G401.6 (cell line): ENCODE measurements around the gene ATE1.
A peak's percentile ranks its signal among the peaks of the same experiment; 100 is the strongest.

Experiments
- FAIRE-seq: peaks from 2 replicates; lab custom pipeline; 2012; peaks lifted over from hg19 to GRCh38; lab: Jason Lieb, UNC

ATE1 gene

DNA sequence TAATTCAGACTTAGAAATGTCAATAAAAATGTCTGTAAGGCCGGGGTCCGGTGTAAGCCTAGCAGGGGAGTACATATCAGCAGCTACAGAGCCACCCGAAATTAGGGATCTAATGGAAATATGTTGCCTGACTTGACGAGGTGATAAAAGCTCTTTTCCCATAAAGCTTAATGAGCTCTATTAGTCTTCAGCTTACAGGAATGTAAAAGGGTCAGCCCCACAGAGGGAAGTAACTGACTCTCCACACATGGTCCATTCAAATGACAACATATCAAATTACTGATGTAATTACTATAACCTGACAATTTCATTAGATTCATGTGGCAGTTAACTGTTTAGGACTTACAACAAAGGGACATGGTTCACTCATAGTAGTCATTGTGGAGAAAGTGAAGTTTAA lies 62.3 kb downstream of the ATE1 start:
- no peak for FAIRE-seq

DNA sequence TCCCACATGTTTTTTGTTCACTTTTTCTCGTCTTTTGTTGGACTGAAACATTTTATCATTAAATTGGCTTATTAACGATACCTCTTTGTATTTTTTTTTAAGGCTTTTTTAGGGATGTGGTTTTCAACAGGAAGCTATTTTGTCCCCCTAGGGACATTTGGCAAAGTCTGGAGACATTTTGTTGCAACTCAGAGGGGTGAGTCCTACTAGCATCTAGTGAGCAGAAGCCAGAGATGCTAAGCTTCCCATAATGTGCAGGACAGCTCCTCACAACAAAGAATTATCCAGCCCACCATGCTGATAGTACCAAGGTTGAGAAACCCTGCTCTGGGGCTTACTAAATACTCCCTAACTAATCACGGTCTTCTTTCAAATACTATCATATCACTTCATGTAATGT lies 63.2 kb downstream of the ATE1 start:
- FAIRE-seq, result no peak

DNA sequence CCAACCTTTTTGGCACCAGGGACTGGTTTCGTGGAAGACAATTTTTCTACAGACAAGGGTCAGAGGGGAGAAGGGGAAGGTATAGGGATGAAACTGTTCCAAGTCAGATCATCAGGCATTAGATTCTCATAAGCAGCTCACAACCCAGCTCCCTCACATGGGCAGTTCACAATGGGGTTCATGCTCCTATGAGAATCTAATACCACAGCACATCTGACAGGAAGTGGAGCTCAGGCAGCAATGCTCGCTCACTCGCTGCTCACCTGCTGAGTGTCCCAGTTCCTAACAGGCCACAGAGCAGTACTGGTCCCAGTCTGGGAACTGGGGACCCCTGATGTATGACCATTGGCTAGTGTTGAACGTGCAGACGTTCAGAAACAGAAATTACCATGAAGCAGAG lies 63.7 kb downstream of the ATE1 start:
- no peak for FAIRE-seq

DNA sequence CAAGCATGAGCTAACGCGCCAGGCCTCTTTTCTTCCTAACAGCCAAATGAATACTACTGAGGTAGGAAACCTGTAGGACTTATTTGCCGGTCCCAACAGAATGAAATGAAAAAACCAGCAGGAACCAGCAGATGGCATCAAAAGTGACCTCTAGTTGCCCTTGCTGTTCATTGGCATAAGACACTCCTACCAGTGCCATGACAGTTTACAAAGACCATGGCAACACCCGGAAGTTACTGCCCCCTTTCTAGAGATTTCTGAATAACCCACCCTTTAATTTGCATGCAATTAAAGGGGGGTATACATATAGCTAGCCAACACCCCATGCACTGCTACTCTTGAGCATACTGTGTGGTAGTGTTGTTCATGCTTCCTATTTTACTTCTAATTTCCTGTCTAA lies 65.2 kb downstream of the ATE1 start:
- no peak for FAIRE-seq

DNA sequence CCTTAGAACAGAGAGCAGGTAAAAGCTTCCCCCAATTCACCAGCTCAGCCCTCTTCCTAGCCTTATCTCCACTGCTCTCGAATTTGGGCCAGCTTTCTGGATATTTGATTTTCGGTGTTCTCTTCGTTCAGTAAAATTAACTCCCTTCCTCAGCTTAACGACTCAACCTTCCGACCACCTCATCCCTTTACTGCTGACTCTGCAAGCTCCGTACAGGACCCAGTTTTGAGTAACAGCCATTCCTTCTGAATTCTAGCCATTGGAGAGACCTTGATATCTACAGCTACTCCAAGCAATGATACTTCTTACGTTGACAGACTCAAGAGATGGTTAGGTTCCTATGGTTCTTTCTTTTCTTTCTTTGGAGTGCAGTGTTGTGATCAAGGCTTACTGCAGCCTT lies 65.8 kb downstream of the ATE1 start:
- FAIRE-seq, result no peak

DNA sequence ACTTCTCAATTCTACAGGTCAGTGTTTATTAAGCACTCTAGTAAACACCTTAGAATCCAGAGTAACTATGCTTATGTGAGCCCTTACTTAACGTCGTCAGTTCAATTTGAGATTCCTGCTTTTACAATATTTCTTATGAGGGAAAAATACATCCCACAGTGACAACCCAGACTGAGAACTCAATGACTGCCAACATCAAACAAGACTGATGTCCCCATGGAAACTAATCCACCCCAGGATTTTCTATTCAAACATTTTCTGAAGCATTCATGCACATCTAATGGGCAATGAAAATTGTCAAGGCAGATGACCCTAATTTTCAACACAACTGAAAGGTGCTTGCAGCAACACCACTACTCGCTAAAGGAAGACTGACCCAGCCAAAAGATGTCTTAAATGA lies 67.0 kb downstream of the ATE1 start:
- no peak for FAIRE-seq

DNA sequence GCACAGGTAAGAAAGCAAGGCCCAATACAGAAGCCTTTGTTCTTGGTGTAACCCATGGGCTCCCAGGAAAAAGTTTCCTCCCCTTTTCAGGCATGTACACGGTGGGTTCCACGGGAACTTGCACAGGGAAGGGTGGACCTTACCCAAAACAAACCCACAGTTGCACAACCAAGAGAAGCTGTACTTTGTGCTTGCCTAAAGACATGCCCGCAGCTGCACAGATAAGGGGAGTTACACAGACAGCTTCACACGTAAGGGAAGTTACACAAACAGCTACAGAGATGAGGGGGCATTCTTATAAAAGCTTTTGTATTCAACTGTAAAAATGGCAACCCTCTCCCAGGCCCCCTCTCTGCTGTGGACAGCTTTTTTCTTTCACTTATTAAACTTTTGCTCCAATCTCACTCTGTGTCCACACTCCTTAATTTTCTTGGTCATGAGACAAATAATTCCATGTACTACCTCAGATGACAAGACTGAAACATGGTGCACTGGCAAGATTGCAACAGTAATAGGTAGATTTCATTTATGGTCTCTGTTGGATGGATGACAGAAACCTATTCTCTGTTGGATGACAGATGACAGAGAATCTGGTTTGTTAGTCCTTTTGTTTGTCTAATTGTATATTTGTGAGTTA lies 72.9 kb downstream of the ATE1 start:
- no peak for FAIRE-seq

DNA sequence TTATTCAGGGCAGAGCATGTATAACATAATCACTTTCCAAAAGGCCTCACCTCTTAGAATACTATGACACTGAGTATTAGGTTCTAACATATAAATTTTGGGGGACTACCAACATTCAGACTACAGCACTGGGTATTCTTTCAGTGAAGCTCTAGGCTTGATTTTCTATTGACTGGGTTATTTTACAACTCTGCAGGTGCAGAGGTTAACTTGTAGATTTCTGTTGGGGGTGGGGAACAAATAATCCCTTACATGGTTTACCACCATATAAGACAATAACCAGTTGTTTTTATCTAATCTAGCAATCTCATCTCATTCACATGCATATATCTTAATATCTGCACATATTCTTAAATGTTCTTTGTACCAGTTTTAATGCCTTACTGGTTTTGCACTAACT lies 73.9 kb downstream of the ATE1 start:
- FAIRE-seq, result no peak

DNA sequence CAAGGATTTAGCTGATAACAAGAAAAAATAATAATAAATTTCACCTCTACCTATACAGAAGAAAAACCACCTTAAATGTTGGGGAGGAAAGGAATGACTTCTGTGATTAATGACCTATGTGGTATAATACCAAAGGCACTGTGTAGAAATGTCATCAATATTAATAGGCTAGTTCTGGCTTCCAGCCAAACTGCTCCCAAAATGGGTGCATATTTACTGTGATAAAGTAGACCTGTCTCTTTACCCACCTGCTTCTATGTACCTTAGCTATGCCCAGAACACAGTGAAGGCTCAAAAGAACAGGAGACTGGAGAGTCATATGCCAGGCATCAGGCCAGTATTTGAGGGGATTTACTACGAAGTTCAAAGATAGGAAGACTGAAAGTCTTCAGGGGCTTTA lies 76.0 kb downstream of the ATE1 start:
- FAIRE-seq, result no peak

DNA sequence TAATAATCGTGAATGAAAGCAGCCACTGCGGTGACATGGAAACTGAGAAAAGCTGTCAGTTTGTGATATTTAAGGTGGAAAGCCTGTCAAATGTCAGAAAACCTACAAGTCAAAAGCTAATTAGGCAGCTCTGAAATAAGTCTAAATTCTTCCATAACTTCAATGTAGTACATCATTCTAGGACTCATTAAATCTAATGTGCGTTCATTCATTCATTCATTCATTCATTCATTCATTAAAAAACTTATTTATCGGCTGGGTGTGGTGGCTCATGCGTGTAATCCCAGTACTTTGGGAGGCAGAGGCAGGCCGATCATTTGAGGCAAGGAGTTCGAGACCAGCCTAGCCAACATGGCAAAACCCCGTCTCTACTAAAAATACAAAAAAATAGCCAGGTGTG lies 79.7 kb downstream of the ATE1 start:
- no peak for FAIRE-seq

DNA sequence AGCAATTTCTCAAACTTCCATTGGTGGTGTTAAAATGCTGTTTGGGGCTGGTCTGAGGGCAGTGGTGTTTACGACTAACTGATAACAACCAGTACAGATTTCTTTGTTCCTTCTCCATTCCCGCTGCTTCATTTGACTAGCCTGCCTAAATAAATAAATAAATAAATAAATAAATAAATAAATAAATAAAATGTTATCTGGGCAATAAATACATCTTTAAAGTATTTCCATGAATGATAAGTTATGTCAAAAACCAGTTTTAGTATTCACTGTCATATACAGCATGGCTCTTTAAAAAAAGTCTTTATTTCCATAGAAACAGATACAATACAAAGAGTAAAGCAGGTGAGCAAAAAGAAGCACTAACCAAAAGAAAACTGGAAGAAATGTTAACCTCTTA lies 81.3 kb downstream of the ATE1 start:
- peak; percentile 11 for FAIRE-seq

DNA sequence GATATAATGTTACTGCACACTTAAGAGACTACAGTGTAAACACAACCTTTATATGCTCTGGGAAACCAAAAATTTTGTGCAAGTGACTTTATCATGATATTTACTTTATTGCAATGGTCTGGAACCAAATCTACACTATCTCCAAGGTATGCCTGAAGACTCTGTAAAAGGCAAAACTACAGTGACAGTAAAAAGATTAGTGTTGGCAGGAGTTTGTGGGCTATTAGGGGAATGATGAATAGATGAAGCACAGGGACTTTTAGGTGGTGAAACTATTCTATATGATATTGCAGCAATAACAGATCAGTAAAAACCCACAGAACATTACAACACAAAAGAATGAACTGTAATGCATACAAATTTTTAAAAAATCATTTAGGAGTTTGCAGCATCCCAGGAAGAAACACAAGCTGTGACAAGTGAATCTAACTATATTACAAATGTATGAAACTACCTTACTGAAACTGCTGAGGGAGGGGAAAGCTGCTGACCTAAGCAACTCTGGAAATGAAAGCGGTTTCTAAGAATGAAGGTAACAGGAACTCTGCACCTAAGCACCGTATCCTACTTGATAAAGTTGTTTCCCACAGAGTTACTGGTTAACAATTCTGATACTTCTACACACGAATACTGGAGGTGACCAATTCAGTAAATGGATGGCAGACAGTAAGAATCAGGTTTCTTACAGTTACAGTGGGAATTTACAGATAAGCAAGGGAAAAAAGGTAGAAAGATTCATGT lies 82.6 kb downstream of the ATE1 start:
- no peak for FAIRE-seq

DNA sequence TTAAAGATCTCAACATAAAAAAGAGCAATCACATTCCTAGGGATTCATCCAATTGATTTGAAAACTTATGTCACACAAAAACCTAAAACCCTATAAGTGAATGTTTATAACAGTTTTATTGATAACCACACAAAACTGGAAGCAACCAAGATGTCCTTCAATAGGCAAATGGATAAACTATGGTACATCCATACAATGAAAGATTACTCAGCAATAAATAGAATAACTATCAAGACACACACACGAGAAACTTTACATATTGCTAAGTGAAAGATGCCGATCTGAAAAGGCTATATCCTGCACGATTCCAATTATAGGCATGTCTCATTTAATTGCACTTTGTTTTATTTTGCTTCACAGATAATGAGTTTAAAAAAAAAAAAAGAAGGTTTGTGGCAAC lies 83.3 kb downstream of the ATE1 start:
- no peak for FAIRE-seq

DNA sequence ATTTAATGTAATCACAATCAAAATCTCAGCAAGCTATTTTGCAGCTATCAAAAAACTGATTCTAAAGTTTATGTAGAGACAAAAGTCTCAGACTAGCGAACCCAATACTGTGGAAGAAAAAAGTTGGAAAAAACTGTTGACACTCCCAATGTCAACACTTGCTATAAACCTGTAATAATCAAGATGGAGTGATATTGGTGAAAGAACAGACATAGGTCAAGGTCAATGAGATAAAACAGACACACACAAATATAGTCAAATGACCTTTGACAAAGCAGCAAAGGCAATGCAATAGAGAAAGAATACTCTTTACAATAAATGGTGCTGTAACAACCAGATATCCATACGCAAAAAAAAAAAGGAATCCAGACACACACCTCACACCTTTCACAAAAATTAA lies 84.5 kb downstream of the ATE1 start:
- FAIRE-seq, result no peak

DNA sequence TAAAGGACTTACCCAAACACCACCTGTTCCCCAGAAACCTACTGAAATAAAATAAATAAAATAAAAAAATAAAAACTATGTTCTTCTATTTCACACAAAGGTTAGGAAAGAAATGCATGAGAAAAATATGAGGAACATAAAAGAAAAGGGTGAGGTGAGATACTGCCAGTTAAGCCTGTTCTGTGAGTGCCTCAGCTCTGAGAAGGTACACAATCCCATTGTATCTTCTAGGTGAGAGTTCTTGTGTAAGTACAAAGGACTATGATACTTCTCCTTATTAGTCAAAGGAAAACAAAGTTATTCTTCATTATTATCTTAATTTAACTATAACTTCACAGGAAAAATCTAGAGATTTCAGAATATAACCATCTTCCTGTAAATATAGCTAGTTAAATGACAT lies 86.0 kb downstream of the ATE1 start:
- no peak for FAIRE-seq

DNA sequence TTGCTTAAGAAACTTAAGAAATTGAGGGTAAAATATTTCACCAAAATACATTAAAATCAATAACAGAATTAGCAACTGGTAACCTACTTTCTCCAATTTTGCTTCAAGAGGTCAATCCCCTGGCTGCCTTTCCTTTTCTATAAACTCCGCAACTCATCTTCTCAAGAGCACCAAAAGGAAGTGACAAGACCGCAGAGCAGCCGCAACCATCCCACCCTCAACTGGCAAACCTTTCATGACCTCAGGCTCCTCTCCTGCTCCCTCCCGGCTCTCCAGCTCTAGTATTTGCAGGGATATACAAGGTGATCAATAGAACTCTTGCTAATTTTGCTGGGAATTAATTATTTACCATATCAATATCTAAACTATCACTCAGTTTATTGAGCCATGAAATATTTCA lies 88.9 kb downstream of the ATE1 start:
- FAIRE-seq, result no peak

DNA sequence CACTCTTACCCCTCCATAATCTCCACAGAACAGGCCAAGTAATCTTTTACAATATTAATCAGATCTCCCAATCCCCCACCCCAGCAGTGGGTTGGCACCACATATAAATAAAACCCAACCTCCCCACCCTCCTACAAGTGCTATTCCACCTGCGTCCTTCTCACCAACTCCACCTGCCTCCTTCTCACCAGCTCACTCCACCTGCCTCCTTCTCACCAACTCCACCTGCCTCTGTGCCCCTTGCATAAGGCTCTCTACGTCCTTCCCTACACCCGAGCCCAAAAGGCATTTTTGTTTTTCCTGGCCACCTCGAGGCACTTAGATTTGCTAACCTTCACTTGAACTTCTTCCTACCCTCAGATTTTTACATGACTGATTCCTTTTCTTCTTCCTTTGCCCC lies 89.7 kb downstream of the ATE1 start:
- FAIRE-seq, result no peak

DNA sequence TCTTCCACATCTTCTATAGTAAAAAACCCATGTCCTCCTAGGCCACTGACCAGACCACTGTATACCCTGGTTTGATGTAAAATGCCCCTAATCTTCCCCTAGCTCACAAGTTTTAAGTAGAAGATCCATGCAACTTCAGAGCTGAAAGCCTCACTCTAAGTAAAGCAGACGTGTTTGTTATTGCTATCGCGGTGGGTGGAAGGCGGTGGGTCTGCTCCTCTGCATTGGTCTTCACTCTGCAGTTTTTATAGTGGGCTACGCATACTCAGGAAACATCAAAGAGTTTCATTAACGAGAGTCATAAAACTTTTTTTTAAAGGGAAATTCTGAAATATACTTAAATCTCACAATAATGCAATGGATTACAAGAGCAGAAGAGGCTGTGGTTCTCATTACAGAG lies 91.7 kb downstream of the ATE1 start:
- no peak for FAIRE-seq

DNA sequence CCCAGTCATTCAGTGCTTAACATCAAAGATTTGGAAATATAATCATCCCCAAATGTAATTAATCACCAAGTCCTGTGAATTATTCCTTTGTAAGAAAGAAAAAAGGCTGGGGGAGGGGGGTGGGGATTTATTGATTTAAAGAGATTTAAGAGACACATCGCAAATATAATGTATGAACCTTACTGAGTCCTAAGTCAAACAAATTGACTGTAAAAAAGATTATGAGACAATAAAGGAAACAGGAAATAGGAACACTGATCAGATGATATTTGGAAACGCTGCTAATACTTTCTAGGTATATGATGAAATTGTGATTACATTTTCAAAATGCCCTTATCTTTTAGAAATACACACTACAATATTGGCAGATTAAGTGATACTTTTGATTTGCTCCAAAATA lies 92.5 kb downstream of the ATE1 start:
- FAIRE-seq, result no peak

DNA sequence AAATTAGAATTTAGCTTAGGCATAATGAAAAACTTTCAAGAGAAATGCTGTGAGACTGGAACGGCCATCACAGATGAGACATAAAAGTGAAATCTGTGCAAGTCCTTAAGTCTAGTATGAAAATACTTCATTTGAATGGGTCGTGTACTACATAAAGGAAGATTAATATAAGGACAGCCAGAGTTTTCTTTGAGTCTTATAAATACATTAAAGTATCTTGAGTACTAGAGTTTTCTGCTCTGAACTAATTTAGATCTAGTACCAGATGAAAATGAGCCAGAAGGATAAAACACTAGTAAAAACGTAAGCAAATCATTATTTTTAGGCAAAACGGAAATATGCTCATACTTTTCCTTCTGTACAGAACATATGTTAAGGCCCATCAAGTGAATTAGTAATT lies 93.1 kb downstream of the ATE1 start:
- no peak for FAIRE-seq

DNA sequence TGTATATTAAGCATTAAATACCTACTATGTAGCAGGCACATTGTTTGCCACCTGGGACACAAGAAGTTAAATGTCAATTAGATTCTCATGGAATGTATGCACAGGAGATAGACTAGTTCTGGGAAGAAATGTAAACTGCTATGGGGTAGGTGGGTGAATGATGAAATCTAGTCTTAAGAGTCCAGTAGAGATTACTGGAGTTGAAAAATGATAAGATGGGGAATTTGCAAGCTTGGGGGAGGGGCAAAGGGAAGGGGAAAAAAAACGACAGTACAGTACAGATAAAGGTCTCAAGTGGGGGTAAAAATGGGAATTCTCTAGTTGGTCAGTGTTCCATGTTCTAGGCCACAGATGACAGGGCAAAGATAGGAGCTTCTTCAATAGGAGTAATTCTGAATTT lies 94.4 kb downstream of the ATE1 start:
- no peak for FAIRE-seq

DNA sequence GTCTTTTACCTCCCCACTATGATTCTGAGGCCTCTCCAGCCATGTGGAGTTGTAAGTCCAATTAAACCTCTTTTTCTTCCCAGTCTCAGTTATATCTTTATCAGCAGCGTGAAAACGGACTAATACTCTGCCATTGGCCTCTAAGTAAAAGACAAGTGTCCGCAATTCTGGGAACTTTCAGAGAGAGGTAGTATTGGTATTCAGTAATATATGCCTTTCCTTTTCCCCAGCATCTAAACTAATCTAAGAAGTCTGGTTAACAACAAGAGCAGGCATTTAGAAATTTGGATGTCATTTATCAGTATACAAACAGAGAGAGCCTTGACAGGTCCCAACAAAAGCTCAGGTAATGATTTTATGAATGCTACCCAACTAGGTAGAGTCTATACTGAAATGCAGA lies 95.2 kb downstream of the ATE1 start:
- FAIRE-seq, result no peak

DNA sequence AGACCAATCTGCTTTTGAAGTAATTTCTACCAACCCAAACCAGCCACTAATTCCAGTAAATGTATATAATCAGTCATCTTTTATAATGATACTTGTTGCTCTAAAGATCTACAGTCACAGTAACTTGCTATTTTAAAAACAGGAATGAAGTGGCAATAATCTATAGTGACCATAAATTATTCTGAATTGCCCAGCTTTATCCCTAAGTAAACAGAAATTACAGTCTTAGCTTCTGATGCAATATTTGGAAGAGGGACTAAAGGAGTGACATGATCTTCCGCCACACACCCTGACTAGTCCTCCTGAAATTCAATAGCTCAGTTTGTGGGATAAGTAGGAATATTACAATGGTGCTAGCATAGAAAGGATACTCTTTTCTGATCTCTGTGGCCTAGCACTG lies 96.1 kb downstream of the ATE1 start:
- no peak for FAIRE-seq

DNA sequence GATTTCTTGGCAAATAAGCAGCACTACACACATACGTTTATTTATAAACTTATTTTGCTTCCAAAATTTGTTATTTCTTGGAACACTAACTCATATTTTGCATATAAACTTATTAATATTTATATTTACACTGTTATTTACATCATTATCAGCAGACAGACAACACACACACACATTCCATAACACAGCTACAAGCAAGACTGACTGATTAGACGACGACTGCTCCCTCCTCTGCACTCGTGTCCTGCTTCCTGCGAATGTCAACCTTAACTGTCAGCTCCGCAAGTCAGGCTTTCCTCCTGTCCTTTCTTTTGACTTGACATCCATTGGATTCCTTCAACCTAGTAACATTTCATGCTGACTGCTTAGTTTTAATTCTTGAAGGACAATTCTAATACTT lies 96.6 kb downstream of the ATE1 start:
- no peak for FAIRE-seq

DNA sequence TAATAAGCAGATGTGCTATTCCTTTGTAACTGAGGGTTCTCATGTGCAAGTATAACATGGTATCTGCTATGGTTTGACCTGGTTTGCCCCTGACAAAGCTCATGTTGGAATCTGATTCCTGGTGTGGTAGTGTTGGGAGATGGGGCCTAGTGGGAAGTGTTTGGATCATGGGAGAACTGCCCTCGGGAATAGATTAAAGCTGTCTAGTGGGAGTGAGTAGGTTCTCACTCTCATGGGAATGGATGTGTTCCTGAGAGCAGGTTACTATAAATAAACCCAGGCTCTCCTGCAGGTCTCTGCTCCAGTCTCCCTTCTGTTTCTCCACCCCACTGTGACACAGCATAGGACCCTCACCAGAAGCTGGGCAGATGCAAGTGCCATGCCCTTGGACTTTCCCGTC lies 97.7 kb downstream of the ATE1 start:
- no peak for FAIRE-seq
